ENCODE data around the gene CDC42BPA.

DNA sequence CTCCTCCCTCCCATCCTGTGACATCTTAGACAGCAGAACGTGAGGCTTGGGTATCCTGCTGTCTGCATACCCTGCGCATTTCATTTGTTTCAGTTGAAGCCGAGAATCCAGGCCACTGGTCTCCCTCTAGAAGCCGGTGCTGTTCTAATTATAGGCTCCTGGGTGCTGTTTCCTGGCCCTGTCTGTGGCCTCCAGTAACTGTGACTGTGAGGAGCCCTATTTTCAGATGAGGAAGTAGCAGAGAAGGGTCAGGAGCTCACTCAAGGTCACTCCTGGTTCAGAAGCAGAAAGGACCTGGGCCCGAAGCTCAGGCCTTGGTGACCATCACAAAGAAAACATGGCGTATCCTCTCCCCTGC, 354.2 kb downstream of the CDC42BPA start:
- TF ChIP-seq, protein P1, sequence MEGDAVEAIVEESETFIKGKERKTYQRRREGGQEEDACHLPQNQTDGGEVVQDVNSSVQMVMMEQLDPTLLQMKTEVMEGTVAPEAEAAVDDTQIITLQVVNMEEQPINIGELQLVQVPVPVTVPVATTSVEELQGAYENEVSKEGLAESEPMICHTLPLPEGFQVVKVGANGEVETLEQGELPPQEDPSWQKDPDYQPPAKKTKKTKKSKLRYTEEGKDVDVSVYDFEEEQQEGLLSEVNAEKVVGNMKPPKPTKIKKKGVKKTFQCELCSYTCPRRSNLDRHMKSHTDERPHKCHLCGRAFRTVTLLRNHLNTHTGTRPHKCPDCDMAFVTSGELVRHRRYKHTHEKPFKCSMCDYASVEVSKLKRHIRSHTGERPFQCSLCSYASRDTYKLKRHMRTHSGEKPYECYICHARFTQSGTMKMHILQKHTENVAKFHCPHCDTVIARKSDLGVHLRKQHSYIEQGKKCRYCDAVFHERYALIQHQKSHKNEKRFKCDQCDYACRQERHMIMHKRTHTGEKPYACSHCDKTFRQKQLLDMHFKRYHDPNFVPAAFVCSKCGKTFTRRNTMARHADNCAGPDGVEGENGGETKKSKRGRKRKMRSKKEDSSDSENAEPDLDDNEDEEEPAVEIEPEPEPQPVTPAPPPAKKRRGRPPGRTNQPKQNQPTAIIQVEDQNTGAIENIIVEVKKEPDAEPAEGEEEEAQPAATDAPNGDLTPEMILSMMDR (optimal IDR thresholded peaks at IDR 0.05 in 1 of 3, IDR thresholded peaks at IDR 0.05 in 1 of 3, conservative IDR thresholded peaks at IDR 0.05 in 1 of 3; ENCODE audit: extremely low read depth in 1 of 3, insufficient read depth in 2 of 3, low read length in 3 of 3), result no peak
- TF ChIP-seq EZH2 (IDR thresholded peaks at IDR 0.05; ENCODE audit: low read length), result no peak
